Endothelial cell of umbilical vein (primary cell): ENCODE results near the gene ACTN1. TPM values are rescaled to one million over a fixed set of nuclear protein-coding genes. Genes with fewer than 3 reads are reported as not detected.
A peak's percentile ranks its signal among the peaks of the same experiment; 100 is the strongest.

Experiments
- BruUV-seq: library from RNA; stranded (reverse); fragments of 400-500 nt; replicated peaks from 2 replicates; lab custom pipeline; 2021; lab: Mats Ljungman, UMichigan
- CTCF ChIA-PET: fragments of 300-600, 350-600 bp; sonication (Branson Sonifier 250); formaldehyde crosslinking; loops from one replicate; lab custom pipeline; 2021; ENCODE audit warnings: antibody characterized with exemption, inconsistent platforms; lab: Charles Lee
- POLR2A ChIA-PET: fragments of 300-600, 350-600 bp; sonication (Branson Sonifier 250); formaldehyde crosslinking; loops from one replicate; lab custom pipeline; 2021; ENCODE audit warnings: antibody characterized with exemption, inconsistent platforms; lab: Charles Lee
- DNase-seq: peaks from one replicate; pipeline ENCODE4 v3.0.0-alpha.2; 2011; ENCODE audit warnings: low read depth, low spot score
- FAIRE-seq: peaks from 2 replicates; lab custom pipeline; 2011; peaks lifted over from hg19 to GRCh38; lab: Jason Lieb, UNC
- H2AFZ ChIP-seq: 2 replicates; pipeline ENCODE4 v1.6.0; 2012; ENCODE audit warnings: low read depth, low read length, control low read depth, inconsistent platforms
- H3K27ac ChIP-seq: 2 replicates; pipeline ENCODE4 v1.5.1; 2011; ENCODE audit warnings: low read depth, mild to moderate bottlenecking, control low read depth, low read length, moderate library complexity; ENCODE audit not compliant: insufficient read depth
- H3K27me3 ChIP-seq, 2 experiments: 2 replicates each; pipeline versions ENCODE4 v1.6.0 to v1.6.1; 2011; ENCODE audit warnings: low read length in 2 of 2, mixed read lengths in 1 of 2; ENCODE audit not compliant: control insufficient read depth in 2 of 2, insufficient read depth in 2 of 2
- H3K36me3 ChIP-seq, 2 experiments: 2 replicates in 1 of 2; 3 replicates in 1 of 2; pipeline ENCODE4 v1.5.1; 2011; ENCODE audit warnings: low read length in 2 of 2, mild to moderate bottlenecking in 1 of 2, moderate library complexity in 1 of 2; ENCODE audit not compliant: control insufficient read depth in 2 of 2, insufficient read depth in 2 of 2; ENCODE audit errors: extremely low read depth in 1 of 2
- H3K4me1 ChIP-seq: 3 replicates; pipeline ENCODE4 v1.5.1; 2011; ENCODE audit warnings: mild to moderate bottlenecking, low read length; ENCODE audit not compliant: control insufficient read depth, insufficient read depth; ENCODE audit errors: extremely low read depth
- H3K4me2 ChIP-seq: 2 replicates; pipeline ENCODE4 v1.6.1; 2011; ENCODE audit warnings: low read length, control low read depth, mixed read lengths; ENCODE audit not compliant: insufficient read depth
- H3K4me3 ChIP-seq, 3 experiments: fragments of 200-600 bp in 1 of 3; sonication (generic), shearing (Covaris generic) in 1 of 3; replicated peaks in 1 of 3; 2 replicates each; pipeline ENCODE4 v1.5.1; 2011 to 2016; ENCODE audit warnings: control low read depth in 3 of 3, low read length in 3 of 3, mild to moderate bottlenecking in 2 of 3, inconsistent platforms in 1 of 3, low read depth in 1 of 3, moderate library complexity in 1 of 3; ENCODE audit not compliant: insufficient read depth in 1 of 3
- H3K79me2 ChIP-seq: 2 replicates; pipeline ENCODE4 v1.6.0; 2012; ENCODE audit warnings: low read length, inconsistent platforms; ENCODE audit not compliant: control insufficient read depth, insufficient read depth
- H3K9ac ChIP-seq: replicated peaks from 2 replicates; pipeline ENCODE3; 2011; ENCODE audit warnings: low read length, control low read depth; ENCODE audit not compliant: insufficient read depth; ENCODE audit errors: extremely low read depth
- H3K9me1 ChIP-seq: replicated peaks from 3 replicates; pipeline ENCODE4 v1.6.0; 2011; ENCODE audit warnings: mild to moderate bottlenecking, low read length; ENCODE audit not compliant: control insufficient read depth, insufficient read depth; ENCODE audit errors: extremely low read depth
- H3K9me3 ChIP-seq: replicated peaks from 2 replicates; pipeline ENCODE4 v1.5.1; 2012; ENCODE audit warnings: low read length, inconsistent platforms; ENCODE audit not compliant: control insufficient read depth, insufficient read depth
- H4K20me1 ChIP-seq: replicated peaks from 2 replicates; pipeline ENCODE3; 2011; ENCODE audit warnings: mild to moderate bottlenecking, low read length; ENCODE audit not compliant: control insufficient read depth, insufficient read depth; ENCODE audit errors: extremely low read depth
- CTCF ChIP-seq, 2 donors: IDR thresholded peaks; 1 replicate in 1 of 2; 2 replicates in 1 of 2; pipeline ENCODE4 v1.5.1; 2011; ENCODE audit warnings: low read length in 2 of 2, mild to moderate bottlenecking in 2 of 2, moderate library complexity in 2 of 2, control low read depth in 1 of 2, inconsistent platforms in 1 of 2, low read depth in 1 of 2; ENCODE audit not compliant: insufficient read depth in 1 of 2; ENCODE audit errors: extremely low read depth in 1 of 2
- EZH2 ChIP-seq: IDR thresholded peaks from 2 replicates; pipeline ENCODE4 v1.6.1; 2012; ENCODE audit warnings: borderline replicate concordance, low read depth, mild to moderate bottlenecking, moderate library complexity, low read length, inconsistent platforms; ENCODE audit not compliant: severe bottlenecking
- GATA2 ChIP-seq: IDR thresholded peaks from 2 replicates; pipeline ENCODE4 v1.7.0; 2011; ENCODE audit warnings: low read depth, mild to moderate bottlenecking, moderate library complexity, mixed read lengths, low read length; ENCODE audit not compliant: insufficient read length, insufficient read depth
- MYC ChIP-seq: IDR thresholded peaks from one replicate; pipeline ENCODE4 v1.6.1; 2011; ENCODE audit warnings: mild to moderate bottlenecking, low read depth, low read length
- POLR2A ChIP-seq: IDR thresholded peaks from 2 replicates; pipeline ENCODE4 v1.6.1; 2012; ENCODE audit warnings: low read depth, mild to moderate bottlenecking, control low read depth, low read length
- POLR2AphosphoS5 ChIP-seq: IDR thresholded peaks from 2 replicates; pipeline ENCODE4 v1.6.1; 2012; ENCODE audit warnings: low read depth, mild to moderate bottlenecking, control low read depth, low read length, moderate library complexity; ENCODE audit not compliant: insufficient read depth
- dilution Hi-C: fragments of 300-500 bp; cut with MboI; formaldehyde crosslinking; loops from one replicate; pipeline ENCODE4 v1.15.0; 2019; ENCODE audit warnings: low sequenced_read_pairs; ENCODE audit not compliant: extremely low pct_ligation_motif_present
- intact Hi-C: fragments of 100-400 bp; cut with micrococcal nuclease; formaldehyde crosslinking; loops from one replicate; pipeline ENCODE4 v1.10.0; 2022
- polyA plus RNA-seq, 4 experiments: library from polyadenylated mRNA; depleted of rRNA in 3 of 4; stranded (reverse) in 3 of 4; unstranded in 1 of 4; fragments of >200 nt; gene quantifications; 2 replicates each; pipeline versions ENCODE4 v1.2.1 to v1.2.3, GENCODE V29; 2011 to 2012; ENCODE audit warnings: missing spikeins in 1 of 4
- total RNA-seq: library from RNA; stranded (reverse); gene quantifications from 2 replicates; pipeline ENCODE4 v1.2.3, GENCODE V29; 2021

ACTN1 gene
- total and polyA plus RNA-seq, 2 donors (not counting 3 experiments of a cell fraction or from before 2014, with no cell fraction given): 442 to 463 TPM

GRCh38 chr14:68876976-68877375 is 102.1 kb downstream of the ACTN1 start:
- DNase-seq (no peak), FAIRE-seq (no peak)

GRCh38 chr14:68874746-68875155 is 104.4 kb downstream of the ACTN1 start:
- no peak overlapping the region for H3K4me2 ChIP-seq
- H3K27me3 ChIP-seq: no peaks in the 10 kb centered on the region
- intact Hi-C loops: no loop called here
- no peak overlapping the region for H3K4me3 ChIP-seq
- POLR2A ChIA-PET: no interaction called here
- no peak overlapping the region for H2AFZ ChIP-seq
- H3K9ac ChIP-seq: no peak overlapping the region
- no peaks in the 10 kb centered on the region for H3K4me1 ChIP-seq
- TF ChIP-seq CTCF (IDR thresholded peaks at IDR 0.05; ENCODE audit: extremely low read depth in 1 of 2, insufficient read depth in 1 of 2, low read depth in 1 of 2, low read length in 2 of 2): no peak
- TF ChIP-seq POLR2AphosphoS5: peak; percentile 19
- no TSS peak for BruUV-seq
- H3K79me2 ChIP-seq: no peaks in the 10 kb centered on the region
- H3K27ac ChIP-seq: no peak overlapping the region
- H4K20me1 ChIP-seq: no peaks in the 10 kb centered on the region
- FAIRE-seq (no peak), DNase-seq (no peak)
- no peaks in the 10 kb centered on the region for H3K9me1 ChIP-seq
- peaks cover 56 to 65% of the 10 kb centered on the region in 2 experiments for H3K36me3 ChIP-seq
- dilution Hi-C loops: no loop called here
- no peaks in the 10 kb centered on the region for H3K9me3 ChIP-seq
- CTCF ChIA-PET: interaction anchor here (0.8 to 1.5 kb wide), 2 partner anchors 8 to 229 kb away, joined by 3 read pairs; no protein-coding TSS in a partner anchor

More at GRCh38 chr14:68876976-68877375, 102.1 kb downstream of the ACTN1 start:
- Histone ChIP-seq H3K4me3 (no peak overlapping the region), H3K9me1 (no peaks in the 10 kb centered on the region), H4K20me1 (no peaks in the 10 kb centered on the region), H3K79me2 (no peaks in the 10 kb centered on the region), H3K27ac (no peak overlapping the region), H3K4me1 (peaks cover 8% of the 10 kb centered on the region), H3K9ac (no peak overlapping the region), H3K9me3 (no peaks in the 10 kb centered on the region), H3K36me3 (peaks cover 60 to 76% of the 10 kb centered on the region in 2 experiments), H2AFZ (no peak overlapping the region), H3K4me2 (no peak overlapping the region), H3K27me3 (no peaks in the 10 kb centered on the region)
- BruUV-seq: no TSS peak
- no peak for TF ChIP-seq EZH2
- TF ChIP-seq GATA2: no peak
- TF ChIP-seq POLR2A: no peak
- TF ChIP-seq MYC: no peak
- ChIA-PET POLR2A (no interaction called here), CTCF (no interaction called here)
- dilution Hi-C loops (no loop called here), intact Hi-C loops (no loop called here)
